Mesenchymal stem cell (in vitro differentiated cells and primary cell): ENCODE data around the gene ATP12A.

Experiments used
- DNase-seq: peaks from one replicate; pipeline ENCODE4 v3.0.0-alpha.2; 2013
- H2AFZ ChIP-seq: one replicate; pipeline ENCODE4 v1.6.1; 2013; ENCODE audit warnings: low read depth, mild to moderate bottlenecking, control low read depth, inconsistent platforms, low read length, moderate library complexity
- H2AK5ac ChIP-seq: 2 replicates; pipeline ENCODE4 v1.6.1; 2013; ENCODE audit warnings: low read length, moderate library complexity, mild to moderate bottlenecking, inconsistent platforms; ENCODE audit not compliant: severe bottlenecking
- H2BK120ac ChIP-seq: one replicate; pipeline ENCODE4 v1.6.1; 2013; ENCODE audit warnings: low read depth, mild to moderate bottlenecking, inconsistent platforms, low read length, moderate library complexity
- H2BK12ac ChIP-seq, 2 experiments: one replicate each; pipeline ENCODE4 v1.6.1; 2013; ENCODE audit warnings: inconsistent platforms in 2 of 2, low read length in 2 of 2, mild to moderate bottlenecking in 2 of 2, moderate library complexity in 2 of 2, control low read depth in 1 of 2
- H2BK15ac ChIP-seq: one replicate; pipeline ENCODE4 v1.6.1; 2013; ENCODE audit warnings: mild to moderate bottlenecking, low read depth, inconsistent platforms; ENCODE audit not compliant: poor library complexity, severe bottlenecking
- H2BK5ac ChIP-seq: 2 replicates; pipeline ENCODE4 v1.6.1; 2013; ENCODE audit warnings: low read depth, mild to moderate bottlenecking, low read length, control low read depth, inconsistent platforms; ENCODE audit not compliant: poor library complexity, severe bottlenecking
- H3K14ac ChIP-seq, 2 experiments: one replicate each; pipeline ENCODE4 v1.6.1; 2013; ENCODE audit warnings: inconsistent platforms in 2 of 2, low read length in 2 of 2, control low read depth in 1 of 2, mild to moderate bottlenecking in 1 of 2, moderate library complexity in 1 of 2
- H3K18ac ChIP-seq, 2 experiments: one replicate each; pipeline ENCODE4 v1.6.1; 2013; ENCODE audit warnings: inconsistent platforms in 2 of 2, low read length in 2 of 2, control low read depth in 1 of 2, low read depth in 1 of 2, mild to moderate bottlenecking in 1 of 2
- H3K23ac ChIP-seq, 2 experiments: one replicate each; pipeline ENCODE4 v1.6.1; 2013; ENCODE audit warnings: inconsistent platforms in 2 of 2, low read length in 2 of 2, mild to moderate bottlenecking in 2 of 2, moderate library complexity in 2 of 2, control low read depth in 1 of 2
- H3K27ac ChIP-seq: 2 replicates; pipeline ENCODE4 v1.5.1; 2013; ENCODE audit warnings: mild to moderate bottlenecking, moderate library complexity, low read length, control low read depth, inconsistent platforms; ENCODE audit not compliant: poor library complexity, severe bottlenecking
- H3K27me3 ChIP-seq, 2 experiments: 2 replicates each; pipeline versions ENCODE4 v1.6.1 to v1.7.0; 2013; ENCODE audit warnings: low read length in 2 of 2, mild to moderate bottlenecking in 2 of 2, moderate library complexity in 2 of 2, control low read depth in 1 of 2, inconsistent platforms in 1 of 2; ENCODE audit not compliant: control insufficient read depth in 1 of 2, insufficient read depth in 1 of 2
- H3K36me3 ChIP-seq, 2 experiments: 2 replicates each; pipeline versions ENCODE4 v1.6.1 to v1.7.0; 2013; ENCODE audit warnings: low read length in 2 of 2, control low read depth in 1 of 2, inconsistent platforms in 1 of 2, low read depth in 1 of 2, mild to moderate bottlenecking in 1 of 2; ENCODE audit not compliant: insufficient read depth in 2 of 2, control insufficient read depth in 1 of 2
- H3K4ac ChIP-seq, 2 experiments: one replicate each; pipeline ENCODE4 v1.6.1; 2013; ENCODE audit warnings: inconsistent platforms in 2 of 2, low read length in 2 of 2, mild to moderate bottlenecking in 2 of 2, moderate library complexity in 2 of 2, control low read depth in 1 of 2, low read depth in 1 of 2
- H3K4me1 ChIP-seq: 2 replicates; pipeline ENCODE4 v1.6.1; 2013; ENCODE audit warnings: low read depth, low read length, control low read depth; ENCODE audit not compliant: control insufficient read depth, insufficient read depth
- H3K4me2 ChIP-seq: 2 replicates; pipeline ENCODE4 v1.6.1; 2013; ENCODE audit warnings: low read length, mild to moderate bottlenecking, inconsistent platforms; ENCODE audit not compliant: poor library complexity, severe bottlenecking
- H3K4me3 ChIP-seq, 2 experiments: 2 replicates each; pipeline versions ENCODE4 v1.5.1 to v1.7.0; 2013; ENCODE audit warnings: low read length in 2 of 2, mild to moderate bottlenecking in 2 of 2, control low read depth in 1 of 2, low read depth in 1 of 2; ENCODE audit not compliant: insufficient read depth in 1 of 2
- H3K79me1 ChIP-seq: replicated peaks from 2 replicates; pipeline ENCODE4 v1.6.1; 2013; ENCODE audit warnings: mild to moderate bottlenecking, control low read depth, low read length, inconsistent platforms; ENCODE audit not compliant: poor library complexity, severe bottlenecking
- H3K9ac ChIP-seq: 2 replicates; pipeline ENCODE4 v1.7.0; 2013; ENCODE audit warnings: mild to moderate bottlenecking, low read length, moderate library complexity
- H3K9me3 ChIP-seq: 2 replicates; pipeline ENCODE4 v1.7.0; 2013; ENCODE audit warnings: mild to moderate bottlenecking, low read length; ENCODE audit not compliant: control insufficient read depth
- H4K8ac ChIP-seq: one replicate; pipeline ENCODE4 v1.6.1; 2013; ENCODE audit warnings: inconsistent platforms, mild to moderate bottlenecking, low read length, moderate library complexity
- H4K91ac ChIP-seq: one replicate; pipeline ENCODE4 v1.6.1; 2013; ENCODE audit warnings: mild to moderate bottlenecking, low read length, inconsistent platforms
- WGBS: methylation state at CpG from one replicate; pipeline ENCODE4 v1.1.7; 2013; ENCODE audit warnings: mixed read lengths; 5-methylcytosine and 5-hydroxymethylcytosine counted together

ATP12A gene

GRCh38 chr13:24668955-24669582 is 11.1 kb upstream of the ATP12A start:
- Histone ChIP-seq H3K27me3 (no peaks in the 10 kb centered on the region), H2BK12ac (no peak overlapping the region), H3K4me1 (peaks cover 6% of the 10 kb centered on the region), H3K36me3 (no peaks in the 10 kb centered on the region), H2BK15ac (no peak overlapping the region), H2BK120ac (no peak overlapping the region), H2BK5ac (no peak overlapping the region), H2AK5ac (no peak overlapping the region), H4K91ac (no peak overlapping the region), H3K9me3 (no peaks in the 10 kb centered on the region), H3K79me1 (no peaks in the 10 kb centered on the region), H3K9ac (no peak overlapping the region), H3K27ac (no peak overlapping the region), H2AFZ (no peak overlapping the region), H3K14ac (no peak overlapping the region), H3K4me2 (no peak overlapping the region), H3K23ac (no peak overlapping the region), H3K4me3 (no peak overlapping the region), H4K8ac (no peak overlapping the region), H3K18ac (no peak overlapping the region), H3K4ac (no peak overlapping the region)
- WGBS, result 89% methylated on average over 5 of the region's 5 CpGs
- no peak for DNase-seq

GRCh38 chr13:24670174-24670573 is 10.0 kb upstream of the ATP12A start:
- Histone ChIP-seq H2BK12ac (no peak overlapping the region), H2BK15ac (no peak overlapping the region), H3K27ac (no peak overlapping the region), H3K23ac (no peak overlapping the region), H3K18ac (no peak overlapping the region), H2AK5ac (no peak overlapping the region), H3K14ac (no peak overlapping the region), H4K8ac (no peak overlapping the region), H3K4ac (no peak overlapping the region), H3K27me3 (no peaks in the 10 kb centered on the region), H2BK5ac (no peak overlapping the region), H3K36me3 (no peaks in the 10 kb centered on the region), H3K9ac (no peak overlapping the region), H2BK120ac (no peak overlapping the region), H3K9me3 (no peaks in the 10 kb centered on the region), H3K4me2 (no peak overlapping the region), H2AFZ (no peak overlapping the region), H4K91ac (no peak overlapping the region), H3K4me1 (peaks cover 6% of the 10 kb centered on the region), H3K4me3 (no peak overlapping the region), H3K79me1 (no peaks in the 10 kb centered on the region)
- no peak for DNase-seq
- 51% methylated on average over 7 of the region's 7 CpGs for WGBS

GRCh38 chr13:24670961-24671381 is 9.2 kb upstream of the ATP12A start:
- H3K9me3 ChIP-seq, result no peaks in the 10 kb centered on the region
- no peaks in the 10 kb centered on the region for H3K27me3 ChIP-seq
- H3K4ac ChIP-seq, result no peak overlapping the region
- no peak overlapping the region for H2AFZ ChIP-seq
- H2BK5ac ChIP-seq, result no peak overlapping the region
- peak overlapping the region; percentile 91 for H3K9ac ChIP-seq
- no peaks in the 10 kb centered on the region for H3K79me1 ChIP-seq
- peak overlapping the region in 1 of 2 experiments; percentile 7 for H3K14ac ChIP-seq
- H3K36me3 ChIP-seq, result no peaks in the 10 kb centered on the region
- H3K4me3 ChIP-seq, result peak overlapping the region in 1 of 2 experiments; percentile 61
- H2BK12ac ChIP-seq, result no peak overlapping the region
- no peak overlapping the region for H2BK120ac ChIP-seq
- H4K8ac ChIP-seq, result no peak overlapping the region
- H4K91ac ChIP-seq, result no peak overlapping the region
- no peak overlapping the region for H2AK5ac ChIP-seq
- H3K27ac ChIP-seq, result peak overlapping the region; percentile 33
- H3K23ac ChIP-seq, result no peak overlapping the region
- no peak overlapping the region for H3K18ac ChIP-seq
- peak; percentile 52 for DNase-seq
- WGBS, result 10% methylated on average over 5 of the region's 6 CpGs
- peaks cover 6% of the 10 kb centered on the region for H3K4me1 ChIP-seq
- peak overlapping the region; percentile 54 for H3K4me2 ChIP-seq
- H2BK15ac ChIP-seq, result no peak overlapping the region

- no peak overlapping the region for H3K4ac ChIP-seq
- H3K9me3 ChIP-seq, result no peaks in the 10 kb centered on the region
- WGBS, result 11% methylated on average over 14 of the region's 14 CpGs
- no peak overlapping the region for H4K91ac ChIP-seq
- peak overlapping the region in 1 of 2 experiments; percentile 61 for H3K4me3 ChIP-seq
- H3K27me3 ChIP-seq, result peaks cover 0 to 3% of the 10 kb centered on the region in 2 experiments
- no peak overlapping the region for H2BK12ac ChIP-seq
- peak; percentile 92 for DNase-seq
- no peak overlapping the region for H4K8ac ChIP-seq
- H2BK120ac ChIP-seq, result no peak overlapping the region
- H3K23ac ChIP-seq, result no peak overlapping the region
- H3K14ac ChIP-seq, result no peak overlapping the region
- H2BK5ac ChIP-seq, result no peak overlapping the region
- no peak overlapping the region for H2BK15ac ChIP-seq
- no peaks in the 10 kb centered on the region for H3K36me3 ChIP-seq
- H3K27ac ChIP-seq, result peak overlapping the region; percentile 35
- peak overlapping the region; percentile 91 for H3K9ac ChIP-seq
- H3K4me2 ChIP-seq, result peak overlapping the region; percentile 54
- peak overlapping the region in 1 of 2 experiments; percentile 89 for H3K18ac ChIP-seq
- H2AFZ ChIP-seq, result no peak overlapping the region
- no peaks in the 10 kb centered on the region for H3K79me1 ChIP-seq
- peaks cover 6% of the 10 kb centered on the region for H3K4me1 ChIP-seq
- H2AK5ac ChIP-seq, result no peak overlapping the region
Observed at GRCh38 chr13:24671386-24672113, 8.7 kb upstream of the ATP12A start.
